PFSK-1 (cell line): ENCODE data around the gene NT5DC1.
A peak's percentile ranks its signal among the peaks of the same experiment; 100 is the strongest.

Source experiments
- POLR2AphosphoS5 ChIP-seq: IDR thresholded peaks from 2 replicates; pipeline ENCODE4 v1.6.1; 2012; ENCODE audit warnings: low read depth, mild to moderate bottlenecking, control low read depth, low read length, moderate library complexity
- SIN3A ChIP-seq: IDR thresholded peaks from 2 replicates; pipeline ENCODE4 v1.6.1; 2012; ENCODE audit warnings: mild to moderate bottlenecking, low read length, moderate library complexity, borderline replicate concordance; ENCODE audit not compliant: insufficient read depth
- TAF1 ChIP-seq: IDR thresholded peaks from 2 replicates; pipeline ENCODE4 v1.6.1; 2012; ENCODE audit warnings: low read length, control low read depth, borderline replicate concordance; ENCODE audit not compliant: insufficient read depth
- TF ChIP-seq, protein P1 (sequence below), 2 experiments: IDR thresholded peaks; 2 replicates each; pipeline versions ENCODE4 v1.6.1 to v1.8.0; 2011 to 2012; ENCODE audit warnings: low read depth in 2 of 2, low read length in 2 of 2, control low read depth in 1 of 2, inconsistent platforms in 1 of 2, mild to moderate bottlenecking in 1 of 2, moderate library complexity in 1 of 2; ENCODE audit not compliant: insufficient read depth in 1 of 2

DNA sequence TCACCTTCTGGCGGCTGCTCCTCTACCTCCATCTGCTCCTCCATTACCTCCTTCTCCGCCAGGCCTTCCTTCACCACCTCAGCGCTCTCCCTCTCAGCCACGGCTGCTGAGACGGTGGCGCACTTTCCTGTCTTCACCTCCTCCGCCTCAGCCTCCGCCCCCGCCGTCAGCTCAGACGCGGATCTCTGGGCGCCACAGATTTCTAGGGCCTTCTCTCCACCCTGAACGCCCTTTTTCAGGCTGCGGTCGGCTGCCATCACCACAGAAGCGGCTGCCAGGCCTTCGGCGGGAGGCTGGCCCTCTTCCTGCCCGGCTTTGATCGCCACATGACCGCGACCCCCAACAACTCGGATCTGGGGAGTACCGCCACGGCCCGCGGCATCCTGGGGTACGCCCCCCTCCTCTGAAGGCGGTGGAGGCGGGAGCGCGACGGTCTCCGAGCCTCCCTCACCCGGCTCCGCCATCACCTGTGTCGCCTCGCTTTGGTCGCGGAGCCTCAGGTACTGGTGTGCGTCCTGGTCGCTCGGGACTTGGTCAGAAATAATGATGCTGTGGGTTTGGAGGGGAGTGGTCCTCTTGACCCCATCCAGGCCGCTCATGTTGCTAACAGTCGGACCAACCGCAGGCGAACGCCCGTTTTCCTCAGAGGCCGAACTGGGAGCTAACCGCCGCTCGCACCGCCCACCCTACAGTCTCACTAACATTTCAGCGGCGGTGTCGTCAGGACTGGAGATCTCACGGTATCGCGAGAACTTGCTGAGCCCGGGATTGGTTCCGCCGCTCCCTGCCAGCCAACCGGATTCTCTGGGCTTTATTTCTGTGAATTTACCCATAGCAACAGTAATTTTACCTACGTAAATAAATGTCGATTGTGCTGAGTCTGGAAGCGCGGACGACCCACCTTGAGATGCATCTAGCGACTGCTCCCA, 178.8 kb downstream of the NT5DC1 start, which contains the start of gene TSPYL1:
- TF ChIP-seq POLR2AphosphoS5 (peak; percentile 88), TAF1 (peak; percentile 68; the same call in 1 of the 2 replicates), SIN3A (peak; percentile 65; the same call in 1 of the 2 replicates)
- TF ChIP-seq, protein P1, sequence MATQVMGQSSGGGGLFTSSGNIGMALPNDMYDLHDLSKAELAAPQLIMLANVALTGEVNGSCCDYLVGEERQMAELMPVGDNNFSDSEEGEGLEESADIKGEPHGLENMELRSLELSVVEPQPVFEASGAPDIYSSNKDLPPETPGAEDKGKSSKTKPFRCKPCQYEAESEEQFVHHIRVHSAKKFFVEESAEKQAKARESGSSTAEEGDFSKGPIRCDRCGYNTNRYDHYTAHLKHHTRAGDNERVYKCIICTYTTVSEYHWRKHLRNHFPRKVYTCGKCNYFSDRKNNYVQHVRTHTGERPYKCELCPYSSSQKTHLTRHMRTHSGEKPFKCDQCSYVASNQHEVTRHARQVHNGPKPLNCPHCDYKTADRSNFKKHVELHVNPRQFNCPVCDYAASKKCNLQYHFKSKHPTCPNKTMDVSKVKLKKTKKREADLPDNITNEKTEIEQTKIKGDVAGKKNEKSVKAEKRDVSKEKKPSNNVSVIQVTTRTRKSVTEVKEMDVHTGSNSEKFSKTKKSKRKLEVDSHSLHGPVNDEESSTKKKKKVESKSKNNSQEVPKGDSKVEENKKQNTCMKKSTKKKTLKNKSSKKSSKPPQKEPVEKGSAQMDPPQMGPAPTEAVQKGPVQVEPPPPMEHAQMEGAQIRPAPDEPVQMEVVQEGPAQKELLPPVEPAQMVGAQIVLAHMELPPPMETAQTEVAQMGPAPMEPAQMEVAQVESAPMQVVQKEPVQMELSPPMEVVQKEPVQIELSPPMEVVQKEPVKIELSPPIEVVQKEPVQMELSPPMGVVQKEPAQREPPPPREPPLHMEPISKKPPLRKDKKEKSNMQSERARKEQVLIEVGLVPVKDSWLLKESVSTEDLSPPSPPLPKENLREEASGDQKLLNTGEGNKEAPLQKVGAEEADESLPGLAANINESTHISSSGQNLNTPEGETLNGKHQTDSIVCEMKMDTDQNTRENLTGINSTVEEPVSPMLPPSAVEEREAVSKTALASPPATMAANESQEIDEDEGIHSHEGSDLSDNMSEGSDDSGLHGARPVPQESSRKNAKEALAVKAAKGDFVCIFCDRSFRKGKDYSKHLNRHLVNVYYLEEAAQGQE (IDR thresholded peaks at IDR 0.05; ENCODE audit: insufficient read depth in 1 of 2, low read depth in 2 of 2, low read length in 2 of 2) = no peak
